OCI-LY3 (cell line): ENCODE measurements around the gene SIRT4.

ENCODE experiments used
- H2AFZ ChIP-seq: fragments of 200-600, 300-600 bp; shearing (Covaris generic); 2 replicates; pipeline ENCODE4 v1.6.0; 2014; ENCODE audit warnings: antibody characterized with exemption, low read depth, low read length
- H3K27ac ChIP-seq: fragments of 200-600, 300-600 bp; sonication (generic); 2 replicates; pipeline ENCODE4 v1.5.1; 2014; ENCODE audit warnings: mild to moderate bottlenecking, low read length, moderate library complexity, mixed read lengths
- H3K27me3 ChIP-seq: fragments of 200-600, 300-600 bp; sonication (generic); 2 replicates; pipeline ENCODE4 v1.6.1; 2014; ENCODE audit warnings: low read depth, low read length, mixed read lengths
- H3K36me3 ChIP-seq: fragments of 200-600, 300-600 bp; sonication (generic); replicated peaks from 2 replicates; pipeline ENCODE3; 2014; ENCODE audit warnings: low read depth, low read length, mixed read lengths
- H3K4me1 ChIP-seq: fragments of 300-600, 200-600 bp; sonication (generic); 2 replicates; pipeline ENCODE4 v1.6.1; 2014; ENCODE audit warnings: low read length, mixed read lengths
- H3K4me2 ChIP-seq: fragments of 200-600, 300-600 bp; sonication (generic); 2 replicates; pipeline ENCODE4 v1.6.1; 2014; ENCODE audit warnings: low read length, mixed read lengths
- H3K4me3 ChIP-seq: fragments of 300-600, 200-600 bp; sonication (generic); 2 replicates; pipeline ENCODE4 v1.5.1; 2014; ENCODE audit warnings: antibody characterized with exemption, mild to moderate bottlenecking, low read length, moderate library complexity
- H3K79me2 ChIP-seq: fragments of 300-600, 200-600 bp; shearing (Covaris generic); 2 replicates; pipeline ENCODE4 v1.6.1; 2014; ENCODE audit warnings: mild to moderate bottlenecking, low read length, mixed read lengths
- H3K9ac ChIP-seq: fragments of 300-600, 200-600 bp; shearing (Covaris generic); 2 replicates; pipeline ENCODE4 v1.6.0; 2014; ENCODE audit warnings: mild to moderate bottlenecking, low read length, moderate library complexity
- H3K9me3 ChIP-seq: fragments of 200-600, 300-600 bp; shearing (Covaris generic); 2 replicates; pipeline ENCODE4 v1.6.1; 2014; ENCODE audit warnings: low read length, mixed read lengths; ENCODE audit not compliant: insufficient read depth
- H4K20me1 ChIP-seq: fragments of 200-600, 300-600 bp; sonication (generic); 2 replicates; pipeline ENCODE4 v1.6.1; 2016; ENCODE audit warnings: low read length, mixed read lengths; ENCODE audit not compliant: insufficient read depth
- EZH2phosphoT487 ChIP-seq: fragments of 200-600 bp; shearing (Covaris generic); IDR thresholded peaks from 2 replicates; pipeline ENCODE4 v1.6.1; 2018; ENCODE audit warnings: antibody characterized with exemption, mixed run types, low read depth
- TF ChIP-seq, protein P1 (sequence below): fragments of 200-600, 300-600 bp; sonication (generic); IDR thresholded peaks from 2 replicates; pipeline ENCODE4 v1.5.1; 2014; ENCODE audit warnings: antibody characterized with exemption, low read length, low read depth

The SIRT4 gene

GRCh38 chr12:120324841-120325417, 22.8 kb downstream of the SIRT4 start:
- no peaks in the 10 kb centered on the region for H3K9me3 ChIP-seq
- H3K9ac ChIP-seq: peak overlapping the region; percentile 66; the same call in 1 of the 2 replicates
- H3K4me3 ChIP-seq: peak overlapping the region; percentile 97
- no peaks in the 10 kb centered on the region for H3K27me3 ChIP-seq
- TF ChIP-seq, protein P1, sequence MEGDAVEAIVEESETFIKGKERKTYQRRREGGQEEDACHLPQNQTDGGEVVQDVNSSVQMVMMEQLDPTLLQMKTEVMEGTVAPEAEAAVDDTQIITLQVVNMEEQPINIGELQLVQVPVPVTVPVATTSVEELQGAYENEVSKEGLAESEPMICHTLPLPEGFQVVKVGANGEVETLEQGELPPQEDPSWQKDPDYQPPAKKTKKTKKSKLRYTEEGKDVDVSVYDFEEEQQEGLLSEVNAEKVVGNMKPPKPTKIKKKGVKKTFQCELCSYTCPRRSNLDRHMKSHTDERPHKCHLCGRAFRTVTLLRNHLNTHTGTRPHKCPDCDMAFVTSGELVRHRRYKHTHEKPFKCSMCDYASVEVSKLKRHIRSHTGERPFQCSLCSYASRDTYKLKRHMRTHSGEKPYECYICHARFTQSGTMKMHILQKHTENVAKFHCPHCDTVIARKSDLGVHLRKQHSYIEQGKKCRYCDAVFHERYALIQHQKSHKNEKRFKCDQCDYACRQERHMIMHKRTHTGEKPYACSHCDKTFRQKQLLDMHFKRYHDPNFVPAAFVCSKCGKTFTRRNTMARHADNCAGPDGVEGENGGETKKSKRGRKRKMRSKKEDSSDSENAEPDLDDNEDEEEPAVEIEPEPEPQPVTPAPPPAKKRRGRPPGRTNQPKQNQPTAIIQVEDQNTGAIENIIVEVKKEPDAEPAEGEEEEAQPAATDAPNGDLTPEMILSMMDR: no peak
- no peak for TF ChIP-seq EZH2phosphoT487
- peak overlapping the region; percentile 99 for H3K4me2 ChIP-seq
- no peaks in the 10 kb centered on the region for H3K79me2 ChIP-seq
- no peak overlapping the region for H2AFZ ChIP-seq
- no peaks in the 10 kb centered on the region for H3K4me1 ChIP-seq
- H3K36me3 ChIP-seq: no peaks in the 10 kb centered on the region
- H3K27ac ChIP-seq: no peak overlapping the region
- H4K20me1 ChIP-seq: no peaks in the 10 kb centered on the region

DNA sequence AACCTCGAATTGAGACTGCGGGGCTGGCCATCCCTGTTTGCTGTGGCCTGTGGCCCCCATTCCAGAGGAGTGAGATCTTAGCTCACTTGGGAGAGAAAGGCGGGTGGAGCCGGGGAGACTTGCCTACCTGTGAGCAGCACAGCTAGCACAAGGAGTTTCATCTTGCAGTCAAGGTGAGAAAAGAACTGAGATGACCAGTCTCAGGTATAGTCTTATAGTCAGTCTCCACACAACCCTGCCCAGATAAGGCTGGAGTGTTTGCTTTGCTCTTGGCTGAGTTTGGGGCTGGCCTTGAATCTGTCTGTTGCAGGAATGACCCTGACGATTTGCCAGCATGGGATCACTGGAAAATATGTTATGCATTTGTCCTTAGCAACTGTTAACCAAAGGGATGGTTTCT, 25.5 kb downstream of the SIRT4 start, which contains the start of gene PLA2G1B:
PLA2G1B (minus strand) TSS at position 187 of the 400 bp plus-strand sequence; CDS start at position 161, 26 bp downstream.
- no peaks in the 10 kb centered on the region for H3K27me3 ChIP-seq
- no peaks in the 10 kb centered on the region for H4K20me1 ChIP-seq
- no peak within 1 kb of the TSS for H3K4me3 ChIP-seq
- no peaks in the 10 kb centered on the region for H3K9me3 ChIP-seq
- no peak within 1 kb of the TSS for H3K9ac ChIP-seq
- H3K4me2 ChIP-seq: no peak within 1 kb of the TSS
- no peaks in the 10 kb centered on the region for H3K36me3 ChIP-seq
- no peaks in the 10 kb centered on the region for H3K4me1 ChIP-seq
- no peaks in the 10 kb centered on the region for H3K79me2 ChIP-seq
- no peak within 1 kb of the TSS for H3K27ac ChIP-seq
- H2AFZ ChIP-seq: no peak within 1 kb of the TSS
- TF ChIP-seq, protein P1: no peak
- no peak for TF ChIP-seq EZH2phosphoT487

DNA sequence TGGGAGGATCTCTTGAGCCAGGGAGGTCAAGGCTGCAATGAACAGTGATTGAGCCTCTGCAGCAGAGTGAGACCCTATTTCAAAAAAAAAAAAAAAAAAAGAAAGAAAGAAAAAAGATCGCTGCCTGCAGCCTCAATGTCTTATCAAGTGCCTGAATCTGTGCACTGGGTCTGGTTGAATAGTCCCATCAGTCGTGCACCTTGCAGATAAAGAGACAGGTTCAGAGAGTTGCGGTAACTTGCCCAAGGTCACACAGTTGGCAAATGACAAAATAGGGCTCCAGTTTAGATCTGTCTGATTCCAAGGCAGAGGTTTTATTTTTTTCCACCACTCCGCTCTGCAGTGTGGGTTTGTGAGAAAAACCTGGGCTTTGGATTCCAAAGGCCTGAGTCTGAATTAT, 26.1 kb downstream of the SIRT4 start:
- no peaks in the 10 kb centered on the region for H3K36me3 ChIP-seq

DNA sequence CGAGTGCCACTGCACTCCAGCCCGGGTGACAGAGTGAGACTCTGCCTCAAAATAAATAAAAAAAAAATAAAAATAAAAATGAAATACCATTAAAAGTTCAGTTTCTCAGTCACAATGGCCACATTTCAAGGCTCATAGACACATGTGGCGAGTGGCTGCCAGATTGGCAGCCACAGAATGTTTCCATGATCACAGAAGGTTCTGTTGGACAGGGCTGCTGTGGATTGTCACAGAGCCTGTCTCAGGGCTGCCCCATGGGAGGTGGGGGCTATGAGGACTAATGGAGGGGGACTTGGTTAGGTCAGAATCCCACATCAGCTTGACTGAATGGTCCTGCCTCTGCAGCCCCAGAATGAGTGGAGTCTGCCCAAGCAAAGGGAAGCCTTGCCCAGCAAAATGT, 29.3 kb downstream of the SIRT4 start:
- TF ChIP-seq EZH2phosphoT487: no peak
- TF ChIP-seq, protein P1: no peak
- no peak overlapping the region for H3K4me3 ChIP-seq
- H3K36me3 ChIP-seq: no peaks in the 10 kb centered on the region
- no peaks in the 10 kb centered on the region for H4K20me1 ChIP-seq
- H2AFZ ChIP-seq: no peak overlapping the region
- H3K9me3 ChIP-seq: no peaks in the 10 kb centered on the region
- H3K4me2 ChIP-seq: no peak overlapping the region
- H3K9ac ChIP-seq: no peak overlapping the region
- no peaks in the 10 kb centered on the region for H3K27me3 ChIP-seq
- no peaks in the 10 kb centered on the region for H3K79me2 ChIP-seq
- no peaks in the 10 kb centered on the region for H3K4me1 ChIP-seq
- no peak overlapping the region for H3K27ac ChIP-seq

More for the DNA sequence above, 26.1 kb downstream of the SIRT4 start:
- Histone ChIP-seq H3K4me2 (no peak overlapping the region), H3K4me3 (no peak overlapping the region), H4K20me1 (no peaks in the 10 kb centered on the region), H3K27me3 (no peaks in the 10 kb centered on the region), H3K4me1 (no peaks in the 10 kb centered on the region), H3K27ac (no peak overlapping the region), H3K79me2 (no peaks in the 10 kb centered on the region), H3K9me3 (no peaks in the 10 kb centered on the region), H3K9ac (no peak overlapping the region), H2AFZ (no peak overlapping the region)
- TF ChIP-seq, protein P1: no peak
- TF ChIP-seq EZH2phosphoT487: no peak
